DND-41 (cell line): ENCODE measurements around the gene DST.

Experiments used
- ATAC-seq: fragments of 200-7000 bp; cut with Tn5 transposase; 3 replicates; pipeline ENCODE4 v1.9.1; 2021; ENCODE audit warnings: low read depth; ENCODE audit not compliant: insufficient read depth
- DNase-seq: peaks from one replicate; pipeline ENCODE4 v3.0.0-alpha.2; 2020
- H2AFZ ChIP-seq: 2 replicates; pipeline ENCODE4 v1.6.0; 2012; ENCODE audit warnings: low read depth, low read length
- H3K27ac ChIP-seq: 2 replicates; pipeline ENCODE4 v1.5.1; 2012; ENCODE audit warnings: low read length, inconsistent platforms
- H3K27me3 ChIP-seq: fragments of 200-600 bp; sonication (generic); 2 replicates; pipeline ENCODE4 v1.6.0; 2012; ENCODE audit warnings: low read length, mild to moderate bottlenecking, inconsistent platforms; ENCODE audit not compliant: insufficient read depth, poor library complexity
- H3K36me3 ChIP-seq: 2 replicates; pipeline ENCODE4 v1.5.1; 2012; ENCODE audit warnings: low read length, inconsistent platforms; ENCODE audit not compliant: insufficient read depth
- H3K4me1 ChIP-seq: 2 replicates; pipeline ENCODE4 v1.5.1; 2012; ENCODE audit warnings: mild to moderate bottlenecking, low read length; ENCODE audit not compliant: insufficient read depth
- H3K4me2 ChIP-seq: 2 replicates; pipeline ENCODE4 v1.6.0; 2012; ENCODE audit warnings: mild to moderate bottlenecking, moderate library complexity, low read length, inconsistent platforms; ENCODE audit not compliant: insufficient read depth
- H3K4me3 ChIP-seq, 2 experiments: fragments of 200-600 bp in 1 of 2; shearing (Covaris generic) in 1 of 2; 2 replicates each; pipeline ENCODE4 v1.5.1; 2012 to 2016; ENCODE audit warnings: inconsistent platforms in 2 of 2, low read length in 2 of 2, mild to moderate bottlenecking in 2 of 2, low read depth in 1 of 2, moderate library complexity in 1 of 2
- H3K79me2 ChIP-seq: 2 replicates; pipeline ENCODE4 v1.6.0; 2012; ENCODE audit warnings: low read length, inconsistent platforms; ENCODE audit not compliant: insufficient read depth
- H3K9ac ChIP-seq: 2 replicates; pipeline ENCODE4 v1.6.0; 2012; ENCODE audit warnings: low read depth, mild to moderate bottlenecking, inconsistent platforms, low read length, moderate library complexity
- H3K9me3 ChIP-seq: 2 replicates; pipeline ENCODE4 v1.5.1; 2012; ENCODE audit warnings: low read length, moderate library complexity, mild to moderate bottlenecking, inconsistent platforms; ENCODE audit not compliant: insufficient read depth, severe bottlenecking
- H4K20me1 ChIP-seq: 2 replicates; pipeline ENCODE4 v1.6.0; 2012; ENCODE audit warnings: low read length; ENCODE audit not compliant: insufficient read depth
- CTCF ChIP-seq: IDR thresholded peaks from 2 replicates; pipeline ENCODE4 v1.5.1; 2012; ENCODE audit warnings: borderline replicate concordance, low read length, moderate library complexity, mild to moderate bottlenecking; ENCODE audit not compliant: poor library complexity, severe bottlenecking; ENCODE audit errors: extremely low read depth
- EZH2 ChIP-seq: IDR thresholded peaks from 3 replicates; pipeline ENCODE4 v1.6.1; 2012; ENCODE audit warnings: borderline replicate concordance, low read depth, mild to moderate bottlenecking, moderate library complexity, low read length, inconsistent platforms; ENCODE audit not compliant: severe bottlenecking

DST gene

GRCh38 chr6:56690519-56691285, 48.0 kb upstream of the DST start:
- no peak overlapping the region for H3K4me3 ChIP-seq
- TF ChIP-seq EZH2 (no peak), CTCF (no peak)
- no peak overlapping the region for H3K27ac ChIP-seq
- H3K79me2 ChIP-seq, result no peaks in the 10 kb centered on the region
- H4K20me1 ChIP-seq, result no peaks in the 10 kb centered on the region
- H3K9me3 ChIP-seq, result no peaks in the 10 kb centered on the region
- H3K4me2 ChIP-seq, result no peak overlapping the region
- ATAC-seq (no peak), DNase-seq (no peak)
- no peak overlapping the region for H2AFZ ChIP-seq
- no peaks in the 10 kb centered on the region for H3K4me1 ChIP-seq
- no peak overlapping the region for H3K9ac ChIP-seq
- no peaks in the 10 kb centered on the region for H3K27me3 ChIP-seq
- no peaks in the 10 kb centered on the region for H3K36me3 ChIP-seq

GRCh38 chr6:56689663-56690062, 47.0 kb upstream of the DST start:
- TF ChIP-seq EZH2, result no peak
- H3K36me3 ChIP-seq, result no peaks in the 10 kb centered on the region
- H3K27me3 ChIP-seq, result no peaks in the 10 kb centered on the region
- no peaks in the 10 kb centered on the region for H3K9me3 ChIP-seq
- no peak overlapping the region for H3K9ac ChIP-seq
- H4K20me1 ChIP-seq, result no peaks in the 10 kb centered on the region
- H3K79me2 ChIP-seq, result no peaks in the 10 kb centered on the region
- H3K4me3 ChIP-seq, result no peak overlapping the region
- DNase-seq (no peak), ATAC-seq (no peak)
- H3K27ac ChIP-seq, result no peak overlapping the region
- no peak overlapping the region for H3K4me2 ChIP-seq
- H3K4me1 ChIP-seq, result no peaks in the 10 kb centered on the region
- no peak overlapping the region for H2AFZ ChIP-seq

- no peaks in the 10 kb centered on the region for H3K36me3 ChIP-seq
- ATAC-seq (no peak), DNase-seq (no peak)
- H3K4me3 ChIP-seq, result no peak overlapping the region
- no peaks in the 10 kb centered on the region for H3K79me2 ChIP-seq
- no peaks in the 10 kb centered on the region for H4K20me1 ChIP-seq
- H3K27me3 ChIP-seq, result no peaks in the 10 kb centered on the region
- no peak overlapping the region for H3K9ac ChIP-seq
- no peaks in the 10 kb centered on the region for H3K9me3 ChIP-seq
- TF ChIP-seq CTCF, result no peak
- no peak for TF ChIP-seq EZH2
- no peak overlapping the region for H3K4me2 ChIP-seq
- no peak overlapping the region for H3K27ac ChIP-seq
- H2AFZ ChIP-seq, result no peak overlapping the region
- no peaks in the 10 kb centered on the region for H3K4me1 ChIP-seq
Observed at GRCh38 chr6:56689114-56689513, 46.4 kb upstream of the DST start.

- Histone ChIP-seq H3K4me3 (no peak overlapping the region), H3K9ac (no peak overlapping the region), H3K36me3 (no peaks in the 10 kb centered on the region), H3K9me3 (no peaks in the 10 kb centered on the region), H4K20me1 (no peaks in the 10 kb centered on the region), H2AFZ (no peak overlapping the region), H3K27me3 (no peaks in the 10 kb centered on the region), H3K4me1 (no peaks in the 10 kb centered on the region), H3K4me2 (no peak overlapping the region), H3K27ac (no peak overlapping the region), H3K79me2 (no peaks in the 10 kb centered on the region)
- no peak for DNase-seq
- TF ChIP-seq EZH2 (no peak), CTCF (no peak)
- no peak for ATAC-seq
Observed at GRCh38 chr6:56688521-56688920, 45.8 kb upstream of the DST start.
